Liver (tissue), 9 donors: ENCODE results near the gene ARHGAP4. TPM values are rescaled to one million over a fixed set of nuclear protein-coding genes. Genes with fewer than 3 reads are reported as not detected.
A peak's percentile ranks its signal among the peaks of the same experiment; 100 is the strongest.

Experiments used
- DNase-seq: peaks from one replicate; pipeline ENCODE4 v3.0.0-alpha.2; 2017; ENCODE audit warnings: low spot score
- H3K27ac ChIP-seq, 2 donors: one replicate each; pipeline ENCODE4 v1.7.0; 2013; ENCODE audit warnings: inconsistent platforms in 2 of 2, low read length in 2 of 2, control low read depth in 1 of 2, low read depth in 1 of 2, mild to moderate bottlenecking in 1 of 2
- H3K27me3 ChIP-seq, 4 donors: one replicate each; pipeline versions ENCODE4 v1.6.1 to v1.7.0; 2013; ENCODE audit warnings: low read length in 3 of 4, inconsistent platforms in 1 of 4, mild to moderate bottlenecking in 1 of 4, moderate library complexity in 1 of 4; ENCODE audit not compliant: control insufficient read depth in 4 of 4, insufficient read depth in 4 of 4
- H3K36me3 ChIP-seq, 4 donors: one replicate each; pipeline versions ENCODE4 v1.6.1 to v1.7.0; 2013; ENCODE audit warnings: low read length in 3 of 4, mild to moderate bottlenecking in 3 of 4, low read depth in 1 of 4, moderate library complexity in 1 of 4; ENCODE audit not compliant: control insufficient read depth in 4 of 4, insufficient read depth in 3 of 4
- H3K4me1 ChIP-seq, 4 donors: one replicate each; pipeline versions ENCODE4 v1.6.1 to v1.7.0; 2013; ENCODE audit warnings: low read length in 3 of 4, mild to moderate bottlenecking in 3 of 4, moderate library complexity in 1 of 4; ENCODE audit not compliant: control insufficient read depth in 4 of 4, insufficient read depth in 4 of 4
- H3K4me3 ChIP-seq, 3 donors: one replicate each; pipeline versions ENCODE4 v1.6.1 to v1.7.0; 2013; ENCODE audit warnings: low read length in 3 of 3, control low read depth in 1 of 3, low read depth in 1 of 3, mild to moderate bottlenecking in 1 of 3
- H3K9ac ChIP-seq, 2 donors: one replicate each; pipeline ENCODE4 v1.7.0; 2013; ENCODE audit warnings: low read length in 2 of 2, mild to moderate bottlenecking in 2 of 2, moderate library complexity in 2 of 2, control low read depth in 1 of 2, low read depth in 1 of 2
- H3K9me3 ChIP-seq, 4 donors: one replicate each; pipeline versions ENCODE4 v1.6.1 to v1.7.0; 2013; ENCODE audit warnings: low read length in 3 of 4; ENCODE audit not compliant: control insufficient read depth in 4 of 4
- CTCF ChIP-seq: fragments of 150-350 bp; IDR thresholded peaks from 2 replicates; pipeline ENCODE4 v1.5.1; 2017; ENCODE audit warnings: improper control_type of control experiment, low read depth, low read length; ENCODE audit not compliant: missing input control
- EGR1 ChIP-seq, 2 donors: IDR thresholded peaks; 2 replicates each; pipeline ENCODE4 v1.6.1; 2016 to 2018; ENCODE audit warnings: antibody characterized with exemption in 2 of 2, low read depth in 2 of 2
- FOXA1 ChIP-seq: IDR thresholded peaks from 2 replicates; pipeline ENCODE4 v1.6.1; 2016; ENCODE audit warnings: antibody characterized with exemption
- GABPA ChIP-seq, 2 donors: IDR thresholded peaks in 1 of 2; conservative IDR thresholded peaks in 1 of 2; 2 replicates each; pipeline ENCODE4 v1.6.1; 2016; ENCODE audit warnings: antibody characterized with exemption in 2 of 2, mild to moderate bottlenecking in 1 of 2, moderate library complexity in 1 of 2
- HNF4G ChIP-seq: IDR thresholded peaks from 2 replicates; pipeline ENCODE4 v1.6.1; 2016; ENCODE audit warnings: antibody characterized with exemption
- JUND ChIP-seq, 2 donors: IDR thresholded peaks; 2 replicates each; pipeline ENCODE4 v1.6.1; 2016; ENCODE audit warnings: antibody characterized with exemption in 2 of 2
- MAX ChIP-seq: IDR thresholded peaks from 2 replicates; pipeline ENCODE4 v1.6.1; 2016; ENCODE audit warnings: antibody characterized with exemption
- NR2F2 ChIP-seq: IDR thresholded peaks from 2 replicates; pipeline ENCODE4 v1.6.1; 2016; ENCODE audit warnings: antibody characterized with exemption
- RAD21 ChIP-seq, 2 donors: IDR thresholded peaks; 2 replicates each; pipeline ENCODE4 v1.6.1; 2016; ENCODE audit warnings: antibody characterized with exemption in 2 of 2, mild to moderate bottlenecking in 2 of 2
- REST ChIP-seq: IDR thresholded peaks from 2 replicates; pipeline ENCODE4 v1.6.1; 2016; ENCODE audit warnings: antibody characterized with exemption, mild to moderate bottlenecking
- TAF1 ChIP-seq: conservative IDR thresholded peaks from 2 replicates; pipeline ENCODE4 v1.6.1; 2016; ENCODE audit warnings: antibody characterized with exemption, mild to moderate bottlenecking
- ZBTB33 ChIP-seq: IDR thresholded peaks from 2 replicates; pipeline ENCODE4 v1.6.1; 2016; ENCODE audit warnings: antibody characterized with exemption
- WGBS: extraction: QIAGEN DNeasy Blood & Tissue Kit; methylation state at CpG from one replicate; pipeline ENCODE4 v1.1.7; 2013; 5-methylcytosine and 5-hydroxymethylcytosine counted together
- polyA plus RNA-seq, 2 donors: library from polyadenylated mRNA; stranded (reverse) in 1 of 2; unstranded in 1 of 2; fragments of 200-250 nt in 1 of 2; fragments of >200 nt in 1 of 2; fragmentation: Nextera tagmentation in 1 of 2; extraction: Ambion mirVana in 1 of 2; gene quantifications; one replicate each; pipeline versions ENCODE4 v1.2.1 to v1.2.3, GENCODE V29; 2013 to 2015
- total RNA-seq, 2 donors: library from RNA; depleted of rRNA; stranded (reverse); fragments of >200 nt; gene quantifications; one replicate each; pipeline ENCODE4 v1.2.3, GENCODE V29; 2014
- TF ChIP-seq, protein P1 (sequence below): IDR thresholded peaks from 2 replicates; pipeline ENCODE4 v1.6.1; 2016; ENCODE audit warnings: antibody characterized with exemption
- donor health status: healthy.
- donor health status: healthy.
- donor health status: healthy.
- donor health status: healthy.
- donor health status: healthy.

Gene ARHGAP4
- total and polyA plus RNA-seq, 4 donors, result 3.3 to 28.1 (median 10.2) TPM

GRCh38 chrX:153948847-153949805 is 23.1 kb upstream of the ARHGAP4 start:
- Histone ChIP-seq H3K9ac (no peak overlapping the region), H3K36me3 (peaks cover 6 to 45% (median 18%) of the 10 kb centered on the region in 4 donors), H3K27me3 (no peaks in the 10 kb centered on the region), H3K4me1 (peaks cover 0 to 5% (median 0%) of the 10 kb centered on the region in 4 donors), H3K4me3 (no peak overlapping the region), H3K27ac (peak overlapping the region in 1 of 2 donors; percentile 12), H3K9me3 (no peaks in the 10 kb centered on the region)
- DNase-seq, result no peak
- WGBS, result 73% methylated on average over 30 of the region's 30 CpGs
- TF ChIP-seq, protein P1, sequence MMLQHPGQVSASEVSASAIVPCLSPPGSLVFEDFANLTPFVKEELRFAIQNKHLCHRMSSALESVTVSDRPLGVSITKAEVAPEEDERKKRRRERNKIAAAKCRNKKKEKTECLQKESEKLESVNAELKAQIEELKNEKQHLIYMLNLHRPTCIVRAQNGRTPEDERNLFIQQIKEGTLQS, result no peak
- TF ChIP-seq GABPA (IDR thresholded peaks at IDR 0.05 in 1 of 2, conservative IDR thresholded peaks at IDR 0.05 in 1 of 2), result no peak
- TF ChIP-seq TAF1, result no peak
- TF ChIP-seq MAX, result no peak
- TF ChIP-seq JUND (IDR thresholded peaks at IDR 0.05), result no peak
- TF ChIP-seq FOXA1, result no peak
- TF ChIP-seq HNF4G, result no peak
- TF ChIP-seq CTCF, result no peak
- no peak for TF ChIP-seq ZBTB33
- TF ChIP-seq RAD21 (IDR thresholded peaks at IDR 0.05), result no peak
- no peak for TF ChIP-seq EGR1 (IDR thresholded peaks at IDR 0.05; ENCODE audit: low read depth in 2 of 2)

DNA sequence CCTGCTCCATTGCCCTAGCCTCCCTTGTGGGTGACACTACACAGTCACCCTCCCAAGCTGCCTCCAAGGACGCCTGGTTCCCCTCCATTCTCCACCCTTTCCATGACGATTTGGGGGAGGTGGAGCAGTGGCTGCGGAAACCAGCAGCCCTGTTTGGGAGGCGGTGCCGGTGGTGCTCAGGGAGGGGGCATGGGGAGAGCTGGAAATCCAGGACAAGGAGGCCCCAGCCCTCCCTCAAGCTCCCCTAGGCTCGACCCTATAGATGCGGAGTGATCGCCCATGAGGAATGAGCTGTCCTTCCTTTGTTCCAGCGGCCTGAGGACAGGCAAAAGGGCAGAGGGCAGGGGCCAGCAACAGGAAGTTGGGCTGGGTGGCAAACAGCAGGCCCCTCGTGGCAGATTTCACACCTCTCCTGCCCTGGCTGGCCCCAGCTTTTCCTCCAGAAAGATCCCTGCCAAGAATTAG is 22.0 kb upstream of the ARHGAP4 start:
- Histone ChIP-seq H3K27me3 (no peaks in the 10 kb centered on the region), H3K9me3 (no peaks in the 10 kb centered on the region), H3K4me1 (peaks cover 0 to 5% (median 0%) of the 10 kb centered on the region in 4 donors), H3K9ac (no peak overlapping the region), H3K36me3 (peaks cover 6 to 37% (median 17%) of the 10 kb centered on the region in 4 donors), H3K27ac (no peak overlapping the region), H3K4me3 (no peak overlapping the region)
- 78% methylated on average over 10 of the region's 10 CpGs for WGBS
- DNase-seq, result no peak
- no peak for TF ChIP-seq REST
- TF ChIP-seq MAX, result no peak
- TF ChIP-seq NR2F2, result peak; percentile 58
